Osteocyte (in vitro differentiated cells): ENCODE results near the gene C1orf35. TPM values are rescaled to one million over a fixed set of nuclear protein-coding genes. Genes with fewer than 3 reads are reported as not detected.

Experiments used
- DNase-seq: peaks from one replicate; pipeline ENCODE4 v3.0.0; 2021; ENCODE audit warnings: mixed read lengths; ENCODE audit not compliant: unreplicated experiment; ENCODE audit errors: extremely low spot score
- H3K27ac Mint-ChIP-seq: one replicate; pipeline ENCODE4 v1.8.0; 2021; ENCODE audit warnings: mild to moderate bottlenecking, mixed read lengths; ENCODE audit not compliant: unreplicated experiment
- H3K27me3 Mint-ChIP-seq: one replicate; pipeline ENCODE4 v1.8.0; 2021; ENCODE audit warnings: mixed read lengths; ENCODE audit not compliant: unreplicated experiment
- H3K36me3 Mint-ChIP-seq: one replicate; pipeline ENCODE4 v1.8.0; 2021; ENCODE audit warnings: mixed read lengths; ENCODE audit not compliant: unreplicated experiment
- H3K4me1 Mint-ChIP-seq: one replicate; pipeline ENCODE4 v1.8.0; 2021; ENCODE audit warnings: mixed read lengths; ENCODE audit not compliant: unreplicated experiment
- H3K4me3 Mint-ChIP-seq: one replicate; pipeline ENCODE4 v1.8.0; 2021; ENCODE audit warnings: mild to moderate bottlenecking, moderate library complexity, mixed read lengths; ENCODE audit not compliant: unreplicated experiment
- H3K9me3 Mint-ChIP-seq: one replicate; pipeline ENCODE4 v1.8.0; 2021; ENCODE audit warnings: mixed read lengths; ENCODE audit not compliant: unreplicated experiment
- total RNA-seq: library from RNA; stranded (reverse); gene quantifications from 2 replicates; pipeline ENCODE4 v1.2.1, GENCODE V29; 2021
- TF ChIP-seq, protein P1 (sequence below): fragments of 200-600 bp; sonication (generic); IDR thresholded peaks from 2 replicates; pipeline ENCODE4 v1.5.0; 2021; ENCODE audit warnings: antibody characterized with exemption, mild to moderate bottlenecking, moderate library complexity

The C1orf35 gene
- total RNA-seq, 1 donor from 2014 or later, result 13.6 TPM

- DNase-seq, result no peak
- no peaks in the 10 kb centered on the region for H3K36me3 Mint-ChIP-seq
- H3K9me3 Mint-ChIP-seq, result no peaks in the 10 kb centered on the region
- H3K4me3 Mint-ChIP-seq, result no peak overlapping the region
- peaks cover 3% of the 10 kb centered on the region for H3K4me1 Mint-ChIP-seq
- H3K27me3 Mint-ChIP-seq, result peaks cover 19% of the 10 kb centered on the region
- no peak overlapping the region for H3K27ac Mint-ChIP-seq
- TF ChIP-seq, protein P1, sequence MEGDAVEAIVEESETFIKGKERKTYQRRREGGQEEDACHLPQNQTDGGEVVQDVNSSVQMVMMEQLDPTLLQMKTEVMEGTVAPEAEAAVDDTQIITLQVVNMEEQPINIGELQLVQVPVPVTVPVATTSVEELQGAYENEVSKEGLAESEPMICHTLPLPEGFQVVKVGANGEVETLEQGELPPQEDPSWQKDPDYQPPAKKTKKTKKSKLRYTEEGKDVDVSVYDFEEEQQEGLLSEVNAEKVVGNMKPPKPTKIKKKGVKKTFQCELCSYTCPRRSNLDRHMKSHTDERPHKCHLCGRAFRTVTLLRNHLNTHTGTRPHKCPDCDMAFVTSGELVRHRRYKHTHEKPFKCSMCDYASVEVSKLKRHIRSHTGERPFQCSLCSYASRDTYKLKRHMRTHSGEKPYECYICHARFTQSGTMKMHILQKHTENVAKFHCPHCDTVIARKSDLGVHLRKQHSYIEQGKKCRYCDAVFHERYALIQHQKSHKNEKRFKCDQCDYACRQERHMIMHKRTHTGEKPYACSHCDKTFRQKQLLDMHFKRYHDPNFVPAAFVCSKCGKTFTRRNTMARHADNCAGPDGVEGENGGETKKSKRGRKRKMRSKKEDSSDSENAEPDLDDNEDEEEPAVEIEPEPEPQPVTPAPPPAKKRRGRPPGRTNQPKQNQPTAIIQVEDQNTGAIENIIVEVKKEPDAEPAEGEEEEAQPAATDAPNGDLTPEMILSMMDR, result no peak
These were observed 37.4 kb downstream of the C1orf35 start for GRCh38 chr1:228065543-228066347.

GRCh38 chr1:228064741-228065542 lies 38.2 kb downstream of the C1orf35 start:
- no peaks in the 10 kb centered on the region for H3K36me3 Mint-ChIP-seq
- H3K9me3 Mint-ChIP-seq, result no peaks in the 10 kb centered on the region
- no peak for DNase-seq
- peaks cover 23% of the 10 kb centered on the region for H3K27me3 Mint-ChIP-seq
- peaks cover 3% of the 10 kb centered on the region for H3K4me1 Mint-ChIP-seq
- no peak overlapping the region for H3K4me3 Mint-ChIP-seq
- TF ChIP-seq, protein P1, result no peak
- H3K27ac Mint-ChIP-seq, result no peak overlapping the region

- Mint-ChIP-seq H3K4me3 (no peak overlapping the region), H3K36me3 (no peaks in the 10 kb centered on the region), H3K9me3 (no peaks in the 10 kb centered on the region), H3K4me1 (peaks cover 3% of the 10 kb centered on the region), H3K27me3 (peaks cover 28% of the 10 kb centered on the region), H3K27ac (no peak overlapping the region)
- TF ChIP-seq, protein P1, result no peak
- DNase-seq, result no peak
These were observed 38.8 kb downstream of the C1orf35 start for GRCh38 chr1:228064296-228064695.

DNA sequence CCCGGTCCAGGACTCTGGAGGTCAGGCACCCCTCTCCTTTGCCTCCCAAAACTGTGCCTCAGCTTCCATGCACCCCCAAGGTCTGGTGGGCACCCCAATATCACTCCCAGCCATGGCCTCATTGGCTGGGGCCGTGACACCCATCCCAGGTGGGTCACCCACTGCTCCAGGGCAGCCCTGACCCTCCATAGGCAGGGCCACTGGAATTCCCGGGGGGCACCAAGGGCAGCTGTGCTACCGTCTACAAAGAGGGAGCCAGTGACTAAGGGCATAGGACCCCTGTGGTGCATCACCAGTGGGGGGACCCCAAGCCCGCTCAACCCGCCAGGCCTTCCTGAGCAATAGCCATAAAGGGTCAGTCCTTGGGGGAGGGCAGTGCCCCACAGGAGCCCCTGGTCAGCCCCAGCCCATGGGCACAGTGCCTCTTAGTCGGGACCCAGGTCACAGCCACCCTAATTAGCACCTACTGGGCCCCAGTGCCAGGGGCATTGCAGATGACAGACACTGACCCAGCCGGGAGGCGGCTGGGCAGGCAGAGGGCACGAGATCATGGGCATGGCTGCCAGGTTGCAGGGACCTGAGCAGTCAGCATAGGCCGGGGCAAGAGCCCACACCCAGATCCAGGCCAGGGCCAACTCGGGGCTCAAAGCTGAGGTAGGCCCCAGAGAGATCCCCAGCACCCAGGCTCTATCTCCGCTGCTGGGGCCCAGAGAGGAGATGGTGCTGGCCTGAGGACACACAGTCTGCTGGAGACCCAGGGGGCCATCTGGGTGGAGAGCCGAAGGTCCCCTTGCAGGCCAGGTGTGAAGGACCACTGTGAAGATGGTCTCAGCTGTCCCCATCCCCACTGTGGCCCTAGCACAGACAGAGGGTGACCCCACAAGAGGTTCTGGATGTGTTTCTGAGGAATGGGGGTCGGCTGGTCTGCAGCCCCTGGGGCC lies 39.6 kb downstream of the C1orf35 start:
- no peak overlapping the region for H3K4me3 Mint-ChIP-seq
- no peak for DNase-seq
- no peaks in the 10 kb centered on the region for H3K36me3 Mint-ChIP-seq
- no peaks in the 10 kb centered on the region for H3K9me3 Mint-ChIP-seq
- TF ChIP-seq, protein P1, result no peak
- peaks cover 3% of the 10 kb centered on the region for H3K4me1 Mint-ChIP-seq
- peaks cover 32% of the 10 kb centered on the region for H3K27me3 Mint-ChIP-seq
- no peak overlapping the region for H3K27ac Mint-ChIP-seq
